Measurements from ENCODE around the gene NCOA1.

- TF ChIP-seq CTCF (IDR thresholded peaks at IDR 0.05; ENCODE audit: insufficient read depth, low read length) (no peak), SPI1 (IDR thresholded peaks at IDR 0.05; ENCODE audit: borderline replicate concordance, low read depth) (no peak)
Observed at GRCh38 chr2:24577481-24577880, 86.4 kb downstream of the NCOA1 start.

Measured in HL-60 (cell line).